CD4-positive, CD25-positive, alpha-beta regulatory T cell (primary cell): ENCODE data around the gene PLEKHB1. TPM values are rescaled to one million over a fixed set of nuclear protein-coding genes. Genes with fewer than 3 reads are reported as not detected.
"Not testable (repeated sequence)": the region's sequence is repeated elsewhere in the genome, so short reads cannot be mapped to it uniquely, and the experiment has no call there.

ENCODE experiments used
- ATAC-seq, 2 donors: fragments of 150-1000 bp; cut with Tn5 transposase; one replicate each; pipeline ENCODE4 v1.10.0; 2021; ENCODE audit warnings: low read depth in 2 of 2, moderate number of reproducible peaks in 2 of 2, moderate library complexity in 1 of 2
- DNase-seq, 3 donors: peaks; one replicate each; pipeline versions ENCODE4 v3.0.0 to v3.0.0-alpha.2; 2012 to 2022; ENCODE audit warnings: mixed read lengths in 1 of 3
- H3K27ac ChIP-seq: one replicate; pipeline ENCODE4 v1.7.0; 2013; ENCODE audit warnings: mild to moderate bottlenecking, low read length; ENCODE audit not compliant: insufficient read depth, poor library complexity, severe bottlenecking
- H3K27me3 ChIP-seq: one replicate; pipeline ENCODE4 v1.7.0; 2013; ENCODE audit warnings: low read length; ENCODE audit not compliant: control insufficient read depth, insufficient read depth
- H3K36me3 ChIP-seq: one replicate; pipeline ENCODE4 v1.7.0; 2013; ENCODE audit warnings: mild to moderate bottlenecking, low read length, moderate library complexity; ENCODE audit not compliant: control insufficient read depth, insufficient read depth
- H3K4me1 ChIP-seq: 2 replicates; pipeline ENCODE4 v1.7.0; 2013; ENCODE audit warnings: mild to moderate bottlenecking, low read length; ENCODE audit not compliant: insufficient read depth, control insufficient read depth, poor library complexity, severe bottlenecking
- H3K4me3 ChIP-seq: one replicate; pipeline ENCODE4 v1.7.0; 2013; ENCODE audit warnings: low read depth, mild to moderate bottlenecking, low read length, moderate library complexity
- H3K9me3 ChIP-seq, 2 experiments: 1 replicate in 1 of 2; 2 replicates in 1 of 2; pipeline ENCODE4 v1.7.0; 2013; ENCODE audit warnings: low read length in 2 of 2, mild to moderate bottlenecking in 1 of 2, moderate library complexity in 1 of 2; ENCODE audit not compliant: control insufficient read depth in 2 of 2
- H3K27ac Mint-ChIP-seq, 3 donors: one replicate each; pipeline ENCODE4 v1.8.0; 2020 to 2022; ENCODE audit warnings: mild to moderate bottlenecking in 3 of 3, mixed read lengths in 3 of 3, moderate library complexity in 2 of 3
- H3K27me3 Mint-ChIP-seq: one replicate; pipeline ENCODE4 v1.8.0; 2022; ENCODE audit warnings: mild to moderate bottlenecking, mixed read lengths
- H3K36me3 Mint-ChIP-seq: one replicate; pipeline ENCODE4 v1.8.0; 2020; ENCODE audit warnings: mixed read lengths
- H3K4me1 Mint-ChIP-seq, 4 donors: one replicate each; pipeline ENCODE4 v1.8.0; 2020 to 2022; ENCODE audit warnings: mixed read lengths in 4 of 4, mild to moderate bottlenecking in 1 of 4
- H3K4me3 Mint-ChIP-seq, 4 donors: one replicate each; pipeline ENCODE4 v1.8.0; 2020 to 2022; ENCODE audit warnings: mild to moderate bottlenecking in 4 of 4, mixed read lengths in 4 of 4, moderate library complexity in 3 of 4
- H3K9me3 Mint-ChIP-seq, 7 donors: one replicate each; pipeline ENCODE4 v1.8.0; 2020 to 2022; ENCODE audit warnings: mixed read lengths in 7 of 7, mild to moderate bottlenecking in 3 of 7, moderate library complexity in 2 of 7
- polyA plus RNA-seq, 4 donors: library from polyadenylated mRNA; unstranded; fragments of 300-500 nt; fragmentation: Illumina TruSeq; gene quantifications; one replicate each; pipeline ENCODE4 v1.2.3, GENCODE V29; 2021
- total RNA-seq: library from RNA; stranded (reverse); gene quantifications from one replicate; pipeline ENCODE4 v1.2.3, GENCODE V29; 2022

Gene PLEKHB1
- total and polyA plus RNA-seq, 5 donors from 2014 or later = 21.3 to 88.0 (median 65.5) TPM

GRCh38 chr11:73662445-73663157, 16.2 kb downstream of the PLEKHB1 start:
- Mint-ChIP-seq H3K36me3 (peaks cover 12% of the 10 kb centered on the region), H3K4me3 (no peak overlapping the region), H3K9me3 (peaks cover 0 to 2% (median 0%) of the 10 kb centered on the region in 7 donors), H3K27ac (peak overlapping the region in 2 of 3 donors; percentile 43 to 48), H3K27me3 (no peaks in the 10 kb centered on the region), H3K4me1 (peaks cover 0 to 33% (median 9%) of the 10 kb centered on the region in 4 donors)
- Histone ChIP-seq H3K4me3 (no peak overlapping the region), H3K27me3 (no peaks in the 10 kb centered on the region), H3K27ac (no peak overlapping the region), H3K9me3 (no peaks in the 10 kb centered on the region), H3K4me1 (peaks cover 9% of the 10 kb centered on the region), H3K36me3 (no peaks in the 10 kb centered on the region)
- DNase-seq = no peak
- ATAC-seq = no peak

- peaks cover 0 to 2% (median 0%) of the 10 kb centered on the region in 7 donors for H3K9me3 Mint-ChIP-seq
- no peak overlapping the region for H3K27ac ChIP-seq
- no peaks in the 10 kb centered on the region for H3K36me3 ChIP-seq
- ATAC-seq (no peak), DNase-seq (no peak)
- no peak overlapping the region for H3K4me3 ChIP-seq
- no peaks in the 10 kb centered on the region for H3K9me3 ChIP-seq
- H3K4me1 ChIP-seq = peaks cover 9% of the 10 kb centered on the region
- H3K36me3 Mint-ChIP-seq = peaks cover 12% of the 10 kb centered on the region
- H3K27me3 Mint-ChIP-seq = no peaks in the 10 kb centered on the region
- peak overlapping the region in 1 of 3 donors; percentile 63 for H3K27ac Mint-ChIP-seq
- H3K4me1 Mint-ChIP-seq = peaks cover 0 to 33% (median 10%) of the 10 kb centered on the region in 4 donors
- no peaks in the 10 kb centered on the region for H3K27me3 ChIP-seq
- H3K4me3 Mint-ChIP-seq = no peak overlapping the region
Measured at GRCh38 chr11:73663604-73664495, 17.5 kb downstream of the PLEKHB1 start.

DNA sequence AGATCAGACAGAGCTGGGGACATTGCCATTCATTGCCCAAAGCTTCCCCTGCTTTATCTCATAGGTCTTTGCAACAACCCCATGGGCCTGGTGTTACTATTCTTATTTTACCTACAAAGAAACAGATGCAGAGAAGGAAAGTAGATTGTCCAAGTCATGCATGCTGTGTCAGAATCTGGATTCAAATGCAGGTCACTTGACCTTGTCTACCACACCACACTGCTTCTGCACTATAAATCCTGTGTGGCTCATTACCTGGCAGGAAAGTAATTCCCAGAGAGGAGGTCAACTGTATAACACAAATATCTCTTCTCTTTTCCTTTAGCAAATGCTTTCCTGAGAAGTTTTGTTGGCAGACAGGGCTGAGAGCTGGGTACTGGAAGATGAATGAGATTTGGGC, 18.5 kb downstream of the PLEKHB1 start:
- peaks cover 0 to 2% (median 0%) of the 10 kb centered on the region in 7 donors for H3K9me3 Mint-ChIP-seq

DNA sequence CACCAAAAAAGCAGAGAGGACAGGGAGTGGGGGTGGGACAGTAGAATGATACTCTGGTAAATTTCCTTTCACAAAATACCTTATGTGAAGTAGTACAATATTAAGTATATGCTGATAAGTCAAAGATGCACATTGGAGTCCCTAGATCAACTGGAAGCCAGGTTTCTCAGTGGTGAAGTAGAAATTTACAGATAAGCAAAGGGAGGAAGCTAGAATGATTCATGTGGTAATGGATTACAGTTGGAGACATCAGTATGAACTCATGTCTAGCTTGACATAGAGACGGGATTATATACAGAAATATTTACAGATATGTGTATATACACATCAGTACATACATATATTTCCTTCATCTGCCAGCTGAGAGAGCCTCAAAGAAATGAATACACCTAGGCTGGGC, 21.5 kb downstream of the PLEKHB1 start:
- DNase-seq (no peak), ATAC-seq (no peak)
- Histone ChIP-seq H3K9me3 (no peaks in the 10 kb centered on the region), H3K27ac (no peak overlapping the region), H3K36me3 (no peaks in the 10 kb centered on the region), H3K4me1 (no peaks in the 10 kb centered on the region), H3K4me3 (no peak overlapping the region), H3K27me3 (no peaks in the 10 kb centered on the region)
- peaks cover 5% of the 10 kb centered on the region for H3K36me3 Mint-ChIP-seq
- H3K4me3 Mint-ChIP-seq = no peak overlapping the region
- H3K27ac Mint-ChIP-seq = no peak overlapping the region
- peaks cover 0 to 10% (median 10%) of the 10 kb centered on the region in 4 donors for H3K4me1 Mint-ChIP-seq
- H3K27me3 Mint-ChIP-seq = no peaks in the 10 kb centered on the region
- H3K9me3 Mint-ChIP-seq = peaks cover 0 to 2% (median 0%) of the 10 kb centered on the region in 7 donors

More for the DNA sequence above, 18.5 kb downstream of the PLEKHB1 start:
- no peak overlapping the region for H3K27ac ChIP-seq
- H3K36me3 Mint-ChIP-seq = peaks cover 12% of the 10 kb centered on the region
- H3K4me1 ChIP-seq = peaks cover 9% of the 10 kb centered on the region
- no peak for ATAC-seq
- no peak overlapping the region for H3K4me3 ChIP-seq
- peaks cover 0 to 33% (median 10%) of the 10 kb centered on the region in 4 donors for H3K4me1 Mint-ChIP-seq
- no peaks in the 10 kb centered on the region for H3K27me3 ChIP-seq
- H3K4me3 Mint-ChIP-seq = no peak overlapping the region
- H3K27me3 Mint-ChIP-seq = no peaks in the 10 kb centered on the region
- H3K27ac Mint-ChIP-seq = peak overlapping the region in 2 of 3 donors; percentile 0 to 83
- H3K36me3 ChIP-seq = no peaks in the 10 kb centered on the region
- DNase-seq = no peak
- no peaks in the 10 kb centered on the region for H3K9me3 ChIP-seq

DNA sequence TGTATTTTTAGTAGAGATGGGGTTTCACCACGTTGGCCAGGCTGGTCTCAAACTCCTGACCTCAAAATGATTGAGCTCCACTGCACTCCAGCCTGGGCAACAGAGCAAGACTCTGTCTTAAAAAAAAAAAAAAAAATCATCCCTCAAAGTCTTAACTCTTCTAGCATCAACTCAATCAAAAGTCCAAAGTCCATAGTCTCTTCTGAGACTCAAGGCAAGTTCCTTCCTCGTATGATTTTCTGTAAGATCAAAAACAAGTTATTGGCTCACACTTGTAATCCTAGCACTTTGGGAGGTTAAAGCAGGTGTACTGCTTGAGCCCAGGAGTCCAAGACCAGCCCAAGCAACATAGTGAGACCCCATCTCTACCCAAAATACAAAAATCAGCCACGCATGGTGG, 24.4 kb downstream of the PLEKHB1 start:
- Mint-ChIP-seq H3K36me3 (peaks cover 7% of the 10 kb centered on the region), H3K4me3 (no peak overlapping the region), H3K27ac (no peak overlapping the region), H3K4me1 (peaks cover 0 to 5% (median under 1%) of the 10 kb centered on the region in 4 donors), H3K9me3 (no peaks in the 10 kb centered on the region), H3K27me3 (no peaks in the 10 kb centered on the region)
- no peaks in the 10 kb centered on the region for H3K36me3 ChIP-seq
- H3K27ac ChIP-seq = no peak overlapping the region
- DNase-seq (no peak), ATAC-seq (no peak)
- H3K4me1 ChIP-seq = no peaks in the 10 kb centered on the region
- no peaks in the 10 kb centered on the region for H3K27me3 ChIP-seq
- H3K4me3 ChIP-seq = no peak overlapping the region
- no peaks in the 10 kb centered on the region for H3K9me3 ChIP-seq

GRCh38 chr11:73671701-73672100, 25.3 kb downstream of the PLEKHB1 start:
- Mint-ChIP-seq H3K27ac (peak overlapping the region in 2 of 3 donors; percentile 32 to 35), H3K9me3 (no peaks in the 10 kb centered on the region), H3K36me3 (peaks cover 7% of the 10 kb centered on the region), H3K27me3 (no peaks in the 10 kb centered on the region), H3K4me3 (no peak overlapping the region), H3K4me1 (peaks cover 0 to 5% (median under 1%) of the 10 kb centered on the region in 4 donors)
- Histone ChIP-seq H3K36me3 (peaks cover 2% of the 10 kb centered on the region), H3K27ac (no peak overlapping the region), H3K4me1 (no peaks in the 10 kb centered on the region), H3K9me3 (no peaks in the 10 kb centered on the region), H3K27me3 (no peaks in the 10 kb centered on the region), H3K4me3 (no peak overlapping the region)
- ATAC-seq = no peak
- no peak for DNase-seq

DNA sequence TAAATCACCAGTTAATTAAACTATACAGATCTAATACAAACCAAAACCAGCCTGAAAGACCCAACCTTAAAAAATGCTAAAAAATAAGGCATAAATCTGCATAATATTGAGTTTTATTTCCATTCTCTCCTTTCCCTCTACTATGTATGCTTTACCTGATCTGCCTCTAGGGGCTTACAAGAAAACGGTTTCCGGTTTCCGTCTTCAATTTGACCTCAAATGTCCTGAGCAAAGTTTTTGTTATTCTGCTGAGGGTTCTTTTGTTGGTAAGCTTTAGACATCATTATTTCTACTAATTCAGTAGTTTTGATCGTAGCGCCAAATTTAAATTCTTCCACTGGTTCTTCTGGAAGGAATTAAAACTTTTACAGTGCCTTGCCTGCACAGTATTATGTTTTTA, 30.2 kb downstream of the PLEKHB1 start:
- ATAC-seq, H3K4me1 Mint-ChIP-seq, H3K27ac Mint-ChIP-seq, H3K9me3 ChIP-seq, H3K4me3 ChIP-seq, H3K4me3 Mint-ChIP-seq, H3K27ac ChIP-seq, H3K9me3 Mint-ChIP-seq, H3K27me3 ChIP-seq, DNase-seq, H3K27me3 Mint-ChIP-seq, H3K4me1 ChIP-seq: not testable (repeated sequence)
- peaks cover 25% of the 10 kb centered on the region for H3K36me3 Mint-ChIP-seq
- peaks cover 23% of the 10 kb centered on the region for H3K36me3 ChIP-seq
